ENCODE measurements around the gene NPIPB5.
"Not testable (repeated sequence)": the region's sequence is repeated elsewhere in the genome, so short reads cannot be mapped to it uniquely, and the experiment has no call there.

DNA sequence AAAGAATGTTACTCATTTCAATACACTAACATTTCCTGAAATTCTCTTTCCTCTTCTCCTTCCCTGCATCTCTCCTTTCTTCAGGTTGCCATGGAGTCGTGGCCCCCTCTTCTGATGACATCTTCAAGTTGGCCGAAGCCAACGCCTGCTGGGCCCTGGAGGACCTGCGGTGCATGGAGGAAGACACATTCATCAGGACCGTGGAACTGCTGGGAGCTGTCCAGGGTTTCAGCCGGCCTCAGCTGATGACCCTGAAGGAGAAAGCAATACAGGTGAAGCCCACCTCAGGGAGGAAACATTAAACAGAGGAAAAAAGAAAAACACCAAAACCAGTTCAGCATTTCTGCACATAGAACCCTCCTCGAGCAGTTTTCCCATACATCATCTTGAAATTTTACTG lies 46.1 kb downstream of the NPIPB5 start:
- TF ChIP-seq, protein P1, sequence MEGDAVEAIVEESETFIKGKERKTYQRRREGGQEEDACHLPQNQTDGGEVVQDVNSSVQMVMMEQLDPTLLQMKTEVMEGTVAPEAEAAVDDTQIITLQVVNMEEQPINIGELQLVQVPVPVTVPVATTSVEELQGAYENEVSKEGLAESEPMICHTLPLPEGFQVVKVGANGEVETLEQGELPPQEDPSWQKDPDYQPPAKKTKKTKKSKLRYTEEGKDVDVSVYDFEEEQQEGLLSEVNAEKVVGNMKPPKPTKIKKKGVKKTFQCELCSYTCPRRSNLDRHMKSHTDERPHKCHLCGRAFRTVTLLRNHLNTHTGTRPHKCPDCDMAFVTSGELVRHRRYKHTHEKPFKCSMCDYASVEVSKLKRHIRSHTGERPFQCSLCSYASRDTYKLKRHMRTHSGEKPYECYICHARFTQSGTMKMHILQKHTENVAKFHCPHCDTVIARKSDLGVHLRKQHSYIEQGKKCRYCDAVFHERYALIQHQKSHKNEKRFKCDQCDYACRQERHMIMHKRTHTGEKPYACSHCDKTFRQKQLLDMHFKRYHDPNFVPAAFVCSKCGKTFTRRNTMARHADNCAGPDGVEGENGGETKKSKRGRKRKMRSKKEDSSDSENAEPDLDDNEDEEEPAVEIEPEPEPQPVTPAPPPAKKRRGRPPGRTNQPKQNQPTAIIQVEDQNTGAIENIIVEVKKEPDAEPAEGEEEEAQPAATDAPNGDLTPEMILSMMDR (IDR thresholded peaks at IDR 0.05) = not testable (repeated sequence)
- not testable (repeated sequence) for TF ChIP-seq POLR2A (IDR thresholded peaks at IDR 0.05)

Data from esophagus squamous epithelium (tissue), 4 donors.